IPS-18a (cell line): ENCODE results near the gene EIF1AD.

ENCODE experiments used
- H3K27ac ChIP-seq: one replicate; pipeline ENCODE4 v1.5.1; 2013; ENCODE audit warnings: low read length
- H3K27me3 ChIP-seq: one replicate; pipeline ENCODE4 v1.6.1; 2013; ENCODE audit warnings: mild to moderate bottlenecking, low read length; ENCODE audit not compliant: control insufficient read depth, insufficient read depth
- H3K36me3 ChIP-seq: one replicate; pipeline ENCODE4 v1.6.1; 2013; ENCODE audit warnings: low read depth, low read length; ENCODE audit not compliant: control insufficient read depth
- H3K4me1 ChIP-seq: one replicate; pipeline ENCODE4 v1.6.1; 2013; ENCODE audit warnings: low read depth, low read length; ENCODE audit not compliant: control insufficient read depth
- H3K4me3 ChIP-seq: one replicate; pipeline ENCODE4 v1.5.1; 2013; ENCODE audit warnings: low read length
- H3K9ac ChIP-seq: one replicate; pipeline ENCODE4 v1.6.1; 2013; ENCODE audit warnings: mild to moderate bottlenecking, low read length, moderate library complexity
- H3K9me3 ChIP-seq: one replicate; pipeline ENCODE4 v1.6.1; 2013; ENCODE audit warnings: low read depth, low read length; ENCODE audit not compliant: control insufficient read depth

EIF1AD gene

GRCh38 chr11:66020212-66020611 lies 18.3 kb upstream of the EIF1AD start:
- H3K36me3 ChIP-seq: no peaks in the 10 kb centered on the region
- H3K9ac ChIP-seq: no peak overlapping the region
- peaks cover 20% of the 10 kb centered on the region for H3K27me3 ChIP-seq
- H3K9me3 ChIP-seq: no peaks in the 10 kb centered on the region
- no peak overlapping the region for H3K27ac ChIP-seq
- H3K4me1 ChIP-seq: no peaks in the 10 kb centered on the region
- no peak overlapping the region for H3K4me3 ChIP-seq

- H3K27me3 ChIP-seq: peaks cover 7% of the 10 kb centered on the region
- no peaks in the 10 kb centered on the region for H3K9me3 ChIP-seq
- H3K4me1 ChIP-seq: no peaks in the 10 kb centered on the region
- H3K27ac ChIP-seq: no peak overlapping the region
- no peaks in the 10 kb centered on the region for H3K36me3 ChIP-seq
- H3K9ac ChIP-seq: no peak overlapping the region
- H3K4me3 ChIP-seq: no peak overlapping the region
These were observed 15.4 kb upstream of the EIF1AD start for GRCh38 chr11:66017321-66017720.

- Histone ChIP-seq H3K27me3 (peaks cover 2% of the 10 kb centered on the region), H3K36me3 (no peaks in the 10 kb centered on the region), H3K4me3 (no peak overlapping the region), H3K9me3 (no peaks in the 10 kb centered on the region), H3K9ac (no peak overlapping the region), H3K27ac (no peak overlapping the region), H3K4me1 (no peaks in the 10 kb centered on the region)
These were observed 14.8 kb upstream of the EIF1AD start for GRCh38 chr11:66016793-66017177.

- Histone ChIP-seq H3K9ac (no peak overlapping the region), H3K27me3 (no peaks in the 10 kb centered on the region), H3K4me1 (no peaks in the 10 kb centered on the region), H3K27ac (no peak overlapping the region), H3K4me3 (no peak overlapping the region), H3K36me3 (no peaks in the 10 kb centered on the region), H3K9me3 (no peaks in the 10 kb centered on the region)
These were observed 14.2 kb upstream of the EIF1AD start for GRCh38 chr11:66015936-66016792.

GRCh38 chr11:66015454-66015881 lies 13.5 kb upstream of the EIF1AD start:
- H3K27ac ChIP-seq: no peak overlapping the region

GRCh38 chr11:66014804-66015453 lies 13.0 kb upstream of the EIF1AD start:
- no peak overlapping the region for H3K9ac ChIP-seq
- no peaks in the 10 kb centered on the region for H3K27me3 ChIP-seq
- H3K36me3 ChIP-seq: no peaks in the 10 kb centered on the region
- H3K4me1 ChIP-seq: no peaks in the 10 kb centered on the region
- H3K4me3 ChIP-seq: no peak overlapping the region
- no peak overlapping the region for H3K27ac ChIP-seq
- H3K9me3 ChIP-seq: no peaks in the 10 kb centered on the region

More at GRCh38 chr11:66015454-66015881, 13.5 kb upstream of the EIF1AD start:
- no peaks in the 10 kb centered on the region for H3K4me1 ChIP-seq
- H3K9ac ChIP-seq: no peak overlapping the region
- H3K27me3 ChIP-seq: no peaks in the 10 kb centered on the region
- no peaks in the 10 kb centered on the region for H3K9me3 ChIP-seq
- H3K4me3 ChIP-seq: no peak overlapping the region
- no peaks in the 10 kb centered on the region for H3K36me3 ChIP-seq

- Histone ChIP-seq H3K36me3 (no peaks in the 10 kb centered on the region), H3K4me1 (no peaks in the 10 kb centered on the region), H3K9ac (no peak overlapping the region), H3K27ac (no peak overlapping the region), H3K9me3 (no peaks in the 10 kb centered on the region), H3K4me3 (no peak overlapping the region), H3K27me3 (no peaks in the 10 kb centered on the region)
These were observed 11.8 kb upstream of the EIF1AD start for GRCh38 chr11:66013762-66014100.

- Histone ChIP-seq H3K4me3 (no peak overlapping the region), H3K9me3 (no peaks in the 10 kb centered on the region), H3K27me3 (no peaks in the 10 kb centered on the region), H3K4me1 (no peaks in the 10 kb centered on the region), H3K9ac (no peak overlapping the region), H3K36me3 (no peaks in the 10 kb centered on the region), H3K27ac (no peak overlapping the region)
These were observed 11.2 kb upstream of the EIF1AD start for GRCh38 chr11:66012946-66013761.

- H3K4me3 ChIP-seq: no peak overlapping the region
- H3K9me3 ChIP-seq: no peaks in the 10 kb centered on the region
- no peaks in the 10 kb centered on the region for H3K36me3 ChIP-seq
- peaks cover 2% of the 10 kb centered on the region for H3K4me1 ChIP-seq
- H3K9ac ChIP-seq: no peak overlapping the region
- no peak overlapping the region for H3K27ac ChIP-seq
- H3K27me3 ChIP-seq: no peaks in the 10 kb centered on the region
These were observed 10.5 kb upstream of the EIF1AD start for GRCh38 chr11:66012371-66012945.

- no peak within 1 kb of the TSS for H3K27ac ChIP-seq
- no peaks in the 10 kb centered on the region for H3K27me3 ChIP-seq
- H3K9ac ChIP-seq: no peak within 1 kb of the TSS
- no peaks in the 10 kb centered on the region for H3K36me3 ChIP-seq
- no peaks in the 10 kb centered on the region for H3K9me3 ChIP-seq
- H3K4me1 ChIP-seq: peaks cover 5% of the 10 kb centered on the region
- H3K4me3 ChIP-seq: no peak within 1 kb of the TSS
These were observed 9.9 kb upstream of the EIF1AD start, which contains the start of gene CST6 for GRCh38 chr11:66011785-66012303. TSS of gene CST6 (plus strand) at chr11:66012008. CDS start at chr11:66012045, 37 bp downstream.

GRCh38 chr11:66011239-66011784 lies 9.4 kb upstream of the EIF1AD start:
- Histone ChIP-seq H3K4me3 (no peak overlapping the region), H3K9ac (no peak overlapping the region), H3K27ac (no peak overlapping the region), H3K36me3 (no peaks in the 10 kb centered on the region), H3K27me3 (no peaks in the 10 kb centered on the region), H3K4me1 (peaks cover 5% of the 10 kb centered on the region), H3K9me3 (no peaks in the 10 kb centered on the region)
